OCI-LY3 (cell line): ENCODE data around the gene PCBP2.

Experiments used
- EZH2phosphoT487 ChIP-seq: fragments of 200-600 bp; shearing (Covaris generic); IDR thresholded peaks from 2 replicates; pipeline ENCODE4 v1.6.1; 2018; ENCODE audit warnings: antibody characterized with exemption, mixed run types, low read depth
- TF ChIP-seq, protein P1 (sequence below): fragments of 200-600, 300-600 bp; sonication (generic); IDR thresholded peaks from 2 replicates; pipeline ENCODE4 v1.5.1; 2014; ENCODE audit warnings: antibody characterized with exemption, low read length, low read depth

DNA sequence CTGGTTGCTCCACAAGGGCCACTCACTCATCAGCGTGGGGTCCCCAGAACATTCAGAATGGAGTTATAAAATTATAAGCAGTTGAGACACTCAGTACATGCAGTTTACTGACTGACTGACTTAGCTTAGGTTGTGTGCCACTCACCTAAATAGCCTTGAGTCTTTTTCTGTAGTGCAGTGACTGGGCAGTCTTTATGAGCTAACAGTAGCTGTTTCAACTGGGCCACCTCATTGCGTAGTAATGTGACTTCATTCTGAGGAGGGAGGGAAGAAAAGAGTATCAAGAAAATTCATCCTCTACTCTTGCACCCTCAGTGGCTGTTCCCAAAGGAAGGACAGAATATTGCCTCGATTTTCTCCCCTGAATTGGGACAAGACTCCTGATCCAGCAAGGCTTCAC, 71.2 kb downstream of the PCBP2 start:
- TF ChIP-seq, protein P1, sequence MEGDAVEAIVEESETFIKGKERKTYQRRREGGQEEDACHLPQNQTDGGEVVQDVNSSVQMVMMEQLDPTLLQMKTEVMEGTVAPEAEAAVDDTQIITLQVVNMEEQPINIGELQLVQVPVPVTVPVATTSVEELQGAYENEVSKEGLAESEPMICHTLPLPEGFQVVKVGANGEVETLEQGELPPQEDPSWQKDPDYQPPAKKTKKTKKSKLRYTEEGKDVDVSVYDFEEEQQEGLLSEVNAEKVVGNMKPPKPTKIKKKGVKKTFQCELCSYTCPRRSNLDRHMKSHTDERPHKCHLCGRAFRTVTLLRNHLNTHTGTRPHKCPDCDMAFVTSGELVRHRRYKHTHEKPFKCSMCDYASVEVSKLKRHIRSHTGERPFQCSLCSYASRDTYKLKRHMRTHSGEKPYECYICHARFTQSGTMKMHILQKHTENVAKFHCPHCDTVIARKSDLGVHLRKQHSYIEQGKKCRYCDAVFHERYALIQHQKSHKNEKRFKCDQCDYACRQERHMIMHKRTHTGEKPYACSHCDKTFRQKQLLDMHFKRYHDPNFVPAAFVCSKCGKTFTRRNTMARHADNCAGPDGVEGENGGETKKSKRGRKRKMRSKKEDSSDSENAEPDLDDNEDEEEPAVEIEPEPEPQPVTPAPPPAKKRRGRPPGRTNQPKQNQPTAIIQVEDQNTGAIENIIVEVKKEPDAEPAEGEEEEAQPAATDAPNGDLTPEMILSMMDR = no peak
- no peak for TF ChIP-seq EZH2phosphoT487
